Trophoblast cell (in vitro differentiated cells and primary cell): Measurements from ENCODE around the gene ARID3A.

Experiments used
- DNase-seq, 2 donors: peaks; one replicate each; pipeline ENCODE4 v3.0.0-alpha.2; 2016
- H2AFZ ChIP-seq: 2 replicates; pipeline ENCODE4 v1.6.1; 2013; ENCODE audit warnings: low read length, moderate library complexity, mild to moderate bottlenecking; ENCODE audit not compliant: insufficient read depth, poor library complexity
- H2AK5ac ChIP-seq: 2 replicates; pipeline ENCODE4 v1.6.1; 2013; ENCODE audit warnings: mild to moderate bottlenecking, low read length
- H2BK120ac ChIP-seq: 2 replicates; pipeline ENCODE4 v1.6.1; 2013; ENCODE audit warnings: low read length, mild to moderate bottlenecking, moderate library complexity; ENCODE audit not compliant: insufficient read depth, poor library complexity
- H2BK12ac ChIP-seq: 2 replicates; pipeline ENCODE4 v1.6.1; 2013; ENCODE audit warnings: mild to moderate bottlenecking, low read length, moderate library complexity
- H2BK5ac ChIP-seq: 2 replicates; pipeline ENCODE4 v1.6.1; 2013; ENCODE audit warnings: low read length, low read depth, moderate library complexity, mild to moderate bottlenecking; ENCODE audit not compliant: poor library complexity
- H3K14ac ChIP-seq: 2 replicates; pipeline ENCODE4 v1.6.1; 2013; ENCODE audit warnings: mild to moderate bottlenecking, low read length
- H3K18ac ChIP-seq: 2 replicates; pipeline ENCODE4 v1.6.1; 2013; ENCODE audit warnings: mild to moderate bottlenecking, low read length
- H3K23ac ChIP-seq: 2 replicates; pipeline ENCODE4 v1.6.1; 2013; ENCODE audit warnings: low read length
- H3K27ac ChIP-seq: 2 replicates; pipeline ENCODE4 v1.5.1; 2013; ENCODE audit warnings: low read depth, mild to moderate bottlenecking, inconsistent platforms, low read length, moderate library complexity
- H3K27me3 ChIP-seq: 2 replicates; pipeline ENCODE4 v1.6.1; 2013; ENCODE audit warnings: inconsistent platforms, mild to moderate bottlenecking, low read length, moderate library complexity; ENCODE audit not compliant: insufficient read depth
- H3K36me3 ChIP-seq, 2 experiments: 1 replicate in 1 of 2; 2 replicates in 1 of 2; pipeline ENCODE4 v1.6.1; 2013; ENCODE audit warnings: low read length in 2 of 2, mild to moderate bottlenecking in 2 of 2, moderate library complexity in 1 of 2; ENCODE audit not compliant: insufficient read depth in 2 of 2, control insufficient read depth in 1 of 2
- H3K4ac ChIP-seq: 2 replicates; pipeline ENCODE4 v1.6.1; 2013; ENCODE audit warnings: low read depth, mild to moderate bottlenecking, low read length, moderate library complexity
- H3K4me1 ChIP-seq, 2 experiments: 1 replicate in 1 of 2; 2 replicates in 1 of 2; pipeline ENCODE4 v1.6.1; 2013; ENCODE audit warnings: low read length in 2 of 2, mild to moderate bottlenecking in 2 of 2, moderate library complexity in 1 of 2; ENCODE audit not compliant: insufficient read depth in 2 of 2, control insufficient read depth in 1 of 2
- H3K4me2 ChIP-seq: 2 replicates; pipeline ENCODE4 v1.6.1; 2013; ENCODE audit warnings: inconsistent platforms, mild to moderate bottlenecking, low read length, moderate library complexity
- H3K4me3 ChIP-seq: 2 replicates; pipeline ENCODE4 v1.5.1; 2013; ENCODE audit warnings: mild to moderate bottlenecking, low read depth, low read length, inconsistent platforms
- H3K79me1 ChIP-seq: one replicate; pipeline ENCODE4 v1.6.1; 2013; ENCODE audit warnings: low read length
- H3K79me2 ChIP-seq: 2 replicates; pipeline ENCODE4 v1.6.1; 2013; ENCODE audit warnings: low read length, mild to moderate bottlenecking; ENCODE audit not compliant: control insufficient read depth, insufficient read depth, poor library complexity
- H3K9ac ChIP-seq: 2 replicates; pipeline ENCODE4 v1.6.1; 2013; ENCODE audit warnings: mild to moderate bottlenecking, low read length
- H3K9me3 ChIP-seq: 2 replicates; pipeline ENCODE4 v1.6.1; 2013; ENCODE audit warnings: low read depth, mild to moderate bottlenecking, control low read depth, inconsistent platforms, low read length; ENCODE audit not compliant: insufficient read depth
- H4K12ac ChIP-seq: 2 replicates; pipeline ENCODE4 v1.6.1; 2013; ENCODE audit warnings: low read depth, mild to moderate bottlenecking, low read length, moderate library complexity
- H4K8ac ChIP-seq: 2 replicates; pipeline ENCODE4 v1.6.1; 2013; ENCODE audit warnings: low read depth, mild to moderate bottlenecking, low read length, moderate library complexity
- H4K91ac ChIP-seq: one replicate; pipeline ENCODE4 v1.6.1; 2013; ENCODE audit warnings: low read depth, mild to moderate bottlenecking, low read length, moderate library complexity
- WGBS: extraction: QIAGEN DNeasy Blood & Tissue Kit; methylation state at CpG from one replicate; pipeline ENCODE4 v1.1.7; 2013; ENCODE audit warnings: missing lambda C conversion rate; ENCODE audit not compliant: insufficient read length, insufficient coverage; ENCODE audit errors: extremely low coverage; 5-methylcytosine and 5-hydroxymethylcytosine counted together

Gene ARID3A

GRCh38 chr19:1000095-1000494 is 74.3 kb downstream of the ARID3A start, which contains the start of gene GRIN3B:
Gene GRIN3B, plus strand, starts transcription at chr19:1000419. Its CDS starts 19 bp downstream, at chr19:1000438.
- peaks cover 9 to 10% of the 10 kb centered on the region in 2 experiments for H3K4me1 ChIP-seq
- H3K14ac ChIP-seq = no peak within 1 kb of the TSS
- H2BK120ac ChIP-seq = no peak within 1 kb of the TSS
- H3K79me1 ChIP-seq = peaks cover 2% of the 10 kb centered on the region
- peak; percentile 54 to 70 for DNase-seq
- H3K4me2 ChIP-seq = peak within 1 kb of the TSS; percentile 77
- no peak within 1 kb of the TSS for H2BK5ac ChIP-seq
- H3K79me2 ChIP-seq = no peaks in the 10 kb centered on the region
- peaks cover 0 to 2% of the 10 kb centered on the region in 2 experiments for H3K36me3 ChIP-seq
- peak within 1 kb of the TSS; percentile 65 for H3K4me3 ChIP-seq
- H4K8ac ChIP-seq = peak within 1 kb of the TSS; percentile 44
- H2AK5ac ChIP-seq = no peak within 1 kb of the TSS
- H3K23ac ChIP-seq = no peak within 1 kb of the TSS
- H3K27me3 ChIP-seq = peaks cover 13% of the 10 kb centered on the region
- no peak within 1 kb of the TSS for H2BK12ac ChIP-seq
- no peak within 1 kb of the TSS for H3K18ac ChIP-seq
- H2AFZ ChIP-seq = no peak within 1 kb of the TSS
- H3K4ac ChIP-seq = no peak within 1 kb of the TSS
- peaks cover 6% of the 10 kb centered on the region for H3K9me3 ChIP-seq
- peak within 1 kb of the TSS; percentile 2 for H4K91ac ChIP-seq
- no CpG with 5 or more reads among the region's 43 CpGs for WGBS
- H3K9ac ChIP-seq = no peak within 1 kb of the TSS
- H4K12ac ChIP-seq = no peak within 1 kb of the TSS
- no peak within 1 kb of the TSS for H3K27ac ChIP-seq

- no peak overlapping the region for H3K4ac ChIP-seq
- no peak overlapping the region for H3K14ac ChIP-seq
- no peak overlapping the region for H3K27ac ChIP-seq
- no peak overlapping the region for H3K23ac ChIP-seq
- peaks cover 7 to 8% of the 10 kb centered on the region in 2 experiments for H3K4me1 ChIP-seq
- peaks cover 13% of the 10 kb centered on the region for H3K27me3 ChIP-seq
- no peaks in the 10 kb centered on the region for H3K36me3 ChIP-seq
- no peak overlapping the region for H2AFZ ChIP-seq
- peaks cover 2% of the 10 kb centered on the region for H3K79me1 ChIP-seq
- no peak overlapping the region for H4K12ac ChIP-seq
- no peak overlapping the region for H2BK5ac ChIP-seq
- H3K4me2 ChIP-seq = peak overlapping the region; percentile 77
- no peak overlapping the region for H2BK12ac ChIP-seq
- H4K91ac ChIP-seq = peak overlapping the region; percentile 2
- no peak overlapping the region for H4K8ac ChIP-seq
- no peak overlapping the region for H3K18ac ChIP-seq
- H3K9ac ChIP-seq = no peak overlapping the region
- no peak overlapping the region for H2BK120ac ChIP-seq
- no peak overlapping the region for H2AK5ac ChIP-seq
- peaks cover 3% of the 10 kb centered on the region for H3K9me3 ChIP-seq
- DNase-seq = no peak
- H3K79me2 ChIP-seq = no peaks in the 10 kb centered on the region
- peak overlapping the region; percentile 61 for H3K4me3 ChIP-seq
- WGBS = no CpG with 5 or more reads among the region's 73 CpGs
These were observed 75.0 kb downstream of the ARID3A start for GRCh38 chr19:1000591-1001537.

- Histone ChIP-seq H3K79me1 (peaks cover 2% of the 10 kb centered on the region), H2BK120ac (no peak overlapping the region), H3K27ac (no peak overlapping the region), H3K27me3 (peaks cover 13% of the 10 kb centered on the region), H4K91ac (no peak overlapping the region), H3K4me3 (no peak overlapping the region), H3K23ac (no peak overlapping the region), H2AFZ (no peak overlapping the region), H4K8ac (no peak overlapping the region), H3K4me2 (no peak overlapping the region), H4K12ac (no peak overlapping the region), H3K9me3 (peaks cover 3% of the 10 kb centered on the region), H3K4ac (no peak overlapping the region), H2AK5ac (no peak overlapping the region), H3K18ac (no peak overlapping the region), H3K36me3 (no peaks in the 10 kb centered on the region), H3K9ac (no peak overlapping the region), H3K14ac (no peak overlapping the region), H2BK12ac (no peak overlapping the region), H3K79me2 (no peaks in the 10 kb centered on the region), H3K4me1 (no peaks in the 10 kb centered on the region), H2BK5ac (no peak overlapping the region)
- DNase-seq = peak in 1 of 2 donors; percentile 70
- no CpG with 5 or more reads among the region's 20 CpGs for WGBS
These were observed 75.8 kb downstream of the ARID3A start for GRCh38 chr19:1001538-1002166.

- Histone ChIP-seq H4K12ac (no peak overlapping the region), H3K9ac (no peak overlapping the region), H2AFZ (no peak overlapping the region), H2BK120ac (no peak overlapping the region), H3K4ac (no peak overlapping the region), H2BK12ac (no peak overlapping the region), H3K9me3 (peaks cover 3% of the 10 kb centered on the region), H3K27me3 (peaks cover 13% of the 10 kb centered on the region), H4K91ac (no peak overlapping the region), H3K18ac (no peak overlapping the region), H3K4me2 (no peak overlapping the region), H3K4me1 (no peaks in the 10 kb centered on the region), H3K4me3 (no peak overlapping the region), H2AK5ac (no peak overlapping the region), H3K79me2 (no peaks in the 10 kb centered on the region), H3K36me3 (peaks cover 0 to 2% of the 10 kb centered on the region in 2 experiments), H4K8ac (no peak overlapping the region), H3K23ac (no peak overlapping the region), H2BK5ac (no peak overlapping the region), H3K79me1 (peaks cover 2% of the 10 kb centered on the region), H3K27ac (no peak overlapping the region), H3K14ac (no peak overlapping the region)
- WGBS = no CpG with 5 or more reads among the region's 4 CpGs
- no peak for DNase-seq
These were observed 76.8 kb downstream of the ARID3A start for GRCh38 chr19:1002600-1002999.
